OCI-LY1 (cell line): ENCODE measurements around the gene ADAMTSL3.

Experiments
- H2AFZ ChIP-seq: fragments of 200-600 bp; sonication (generic), shearing (Covaris generic); 2 replicates; pipeline ENCODE4 v1.6.0; 2014; ENCODE audit warnings: antibody characterized with exemption, mild to moderate bottlenecking, low read length
- H3F3A ChIP-seq: fragments of 200-600 bp; sonication (generic), shearing (Covaris generic); 2 replicates; pipeline ENCODE4 v1.6.0; 2014; ENCODE audit warnings: mild to moderate bottlenecking, antibody characterized with exemption, low read length, moderate library complexity; ENCODE audit not compliant: insufficient read depth
- H3K27ac ChIP-seq: fragments of 200-600 bp; sonication (generic); 2 replicates; pipeline ENCODE4 v1.5.1; 2014; ENCODE audit warnings: low read length, mixed run types, mild to moderate bottlenecking, low read depth; ENCODE audit not compliant: poor library complexity, severe bottlenecking
- H3K27me3 ChIP-seq: fragments of 200-600 bp; sonication (generic); 2 replicates; pipeline ENCODE4 v1.6.0; 2014; ENCODE audit warnings: antibody characterized with exemption, mild to moderate bottlenecking, low read length, moderate library complexity; ENCODE audit not compliant: insufficient read depth
- H3K36me3 ChIP-seq: fragments of 200-600 bp; sonication (generic); 2 replicates; pipeline ENCODE4 v1.6.1; 2014; ENCODE audit warnings: mild to moderate bottlenecking, antibody characterized with exemption, low read length, moderate library complexity, mixed read lengths; ENCODE audit not compliant: insufficient read depth
- H3K4me1 ChIP-seq: fragments of 200-600 bp; sonication (generic); 2 replicates; pipeline ENCODE4 v1.5.1; 2014; ENCODE audit warnings: mild to moderate bottlenecking, low read length, moderate library complexity; ENCODE audit not compliant: insufficient read depth, severe bottlenecking
- H3K4me2 ChIP-seq: fragments of 200-600 bp; sonication (generic), shearing (Covaris generic); 2 replicates; pipeline ENCODE4 v1.6.1; 2014; ENCODE audit warnings: low read length
- H3K4me3 ChIP-seq: fragments of 200-600 bp; sonication (generic); 2 replicates; pipeline ENCODE4 v1.5.1; 2014; ENCODE audit warnings: low read length, low read depth, mild to moderate bottlenecking, mixed read lengths; ENCODE audit not compliant: poor library complexity, severe bottlenecking
- H3K79me2 ChIP-seq: fragments of 200-600 bp; shearing (Covaris generic); 2 replicates; pipeline ENCODE4 v1.6.1; 2016; ENCODE audit warnings: mixed run types, low read length, mixed read lengths; ENCODE audit not compliant: insufficient read depth
- H3K9ac ChIP-seq: fragments of 200-600 bp; sonication (generic), shearing (Covaris generic); 2 replicates; pipeline ENCODE4 v1.6.1; 2014; ENCODE audit warnings: mild to moderate bottlenecking, low read length, mixed read lengths
- H3K9me2 ChIP-seq: fragments of 200-600 bp; sonication (generic), shearing (Covaris generic); 2 replicates; pipeline ENCODE4 v1.6.1; 2014; ENCODE audit warnings: low read depth, mild to moderate bottlenecking, low read length, mixed read lengths
- H3K9me3 ChIP-seq: fragments of 200-600 bp; shearing (Covaris generic); 2 replicates; pipeline ENCODE4 v1.6.1; 2014; ENCODE audit warnings: low read length, mixed read lengths
- H4K20me1 ChIP-seq: fragments of 200-600 bp; sonication (generic), shearing (Covaris generic); 2 replicates; pipeline ENCODE4 v1.6.0; 2016; ENCODE audit warnings: mild to moderate bottlenecking, low read length; ENCODE audit not compliant: insufficient read depth
- EZH2 ChIP-seq: fragments of 200-600 bp; sonication (generic), shearing (Covaris generic); IDR thresholded peaks from 2 replicates; pipeline ENCODE4 v1.8.0; 2017; ENCODE audit warnings: borderline replicate concordance, mixed run types, mild to moderate bottlenecking, antibody characterized with exemption, low read length, moderate library complexity, mixed read lengths
- TF ChIP-seq, protein P1 (sequence below): fragments of 200-600 bp; sonication (generic), shearing (Covaris generic); IDR thresholded peaks from 2 replicates; pipeline ENCODE4 v1.5.1; 2017; ENCODE audit warnings: mild to moderate bottlenecking, antibody characterized with exemption, low read length, moderate library complexity, mixed read lengths

ADAMTSL3 gene

GRCh38 chr15:83926116-83926515 is 272.2 kb downstream of the ADAMTSL3 start:
- H3K27ac ChIP-seq: no peak overlapping the region
- H3K4me3 ChIP-seq: no peak overlapping the region
- H3K9me3 ChIP-seq: no peaks in the 10 kb centered on the region
- TF ChIP-seq, protein P1, sequence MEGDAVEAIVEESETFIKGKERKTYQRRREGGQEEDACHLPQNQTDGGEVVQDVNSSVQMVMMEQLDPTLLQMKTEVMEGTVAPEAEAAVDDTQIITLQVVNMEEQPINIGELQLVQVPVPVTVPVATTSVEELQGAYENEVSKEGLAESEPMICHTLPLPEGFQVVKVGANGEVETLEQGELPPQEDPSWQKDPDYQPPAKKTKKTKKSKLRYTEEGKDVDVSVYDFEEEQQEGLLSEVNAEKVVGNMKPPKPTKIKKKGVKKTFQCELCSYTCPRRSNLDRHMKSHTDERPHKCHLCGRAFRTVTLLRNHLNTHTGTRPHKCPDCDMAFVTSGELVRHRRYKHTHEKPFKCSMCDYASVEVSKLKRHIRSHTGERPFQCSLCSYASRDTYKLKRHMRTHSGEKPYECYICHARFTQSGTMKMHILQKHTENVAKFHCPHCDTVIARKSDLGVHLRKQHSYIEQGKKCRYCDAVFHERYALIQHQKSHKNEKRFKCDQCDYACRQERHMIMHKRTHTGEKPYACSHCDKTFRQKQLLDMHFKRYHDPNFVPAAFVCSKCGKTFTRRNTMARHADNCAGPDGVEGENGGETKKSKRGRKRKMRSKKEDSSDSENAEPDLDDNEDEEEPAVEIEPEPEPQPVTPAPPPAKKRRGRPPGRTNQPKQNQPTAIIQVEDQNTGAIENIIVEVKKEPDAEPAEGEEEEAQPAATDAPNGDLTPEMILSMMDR: no peak
- no peak for TF ChIP-seq EZH2
- H4K20me1 ChIP-seq: no peaks in the 10 kb centered on the region
- H3K9me2 ChIP-seq: no peaks in the 10 kb centered on the region
- H3F3A ChIP-seq: no peaks in the 10 kb centered on the region
- H3K9ac ChIP-seq: no peak overlapping the region
- H3K4me2 ChIP-seq: no peak overlapping the region
- H3K79me2 ChIP-seq: no peaks in the 10 kb centered on the region
- H3K4me1 ChIP-seq: no peaks in the 10 kb centered on the region
- no peaks in the 10 kb centered on the region for H3K36me3 ChIP-seq
- H2AFZ ChIP-seq: no peak overlapping the region
- no peaks in the 10 kb centered on the region for H3K27me3 ChIP-seq

DNA sequence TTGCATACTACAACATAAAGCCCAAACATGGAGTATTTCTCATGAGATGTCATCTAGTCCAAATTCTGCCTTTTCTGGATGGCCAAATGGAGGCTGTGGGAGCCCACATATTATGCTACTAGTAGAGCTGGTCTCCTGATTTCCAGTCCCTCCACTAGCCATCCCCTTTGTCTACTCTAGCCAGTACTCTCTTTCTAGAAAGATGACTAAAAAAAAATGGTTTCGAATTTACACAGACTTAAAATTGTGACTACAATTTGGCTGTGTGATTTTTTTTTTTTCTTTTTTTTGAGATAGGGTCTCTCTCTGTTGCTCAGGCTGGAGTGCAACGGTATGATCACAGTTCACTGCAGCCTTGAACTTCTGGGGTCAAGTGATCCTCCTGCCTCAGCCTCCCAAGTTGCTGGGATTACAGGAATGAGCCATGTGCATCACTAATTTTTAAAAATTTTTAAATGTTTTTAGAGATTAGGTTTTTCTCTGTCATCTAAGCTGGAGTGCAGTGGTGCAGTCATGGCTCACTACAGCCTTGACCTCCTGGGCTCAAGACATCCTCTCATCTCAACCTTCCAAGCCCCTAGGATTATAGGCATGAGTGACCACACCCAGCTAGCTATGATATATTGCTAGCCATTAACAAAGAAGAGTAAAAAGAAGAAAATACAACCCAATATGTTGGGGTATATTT is 273.9 kb downstream of the ADAMTSL3 start:
- H3K79me2 ChIP-seq: no peaks in the 10 kb centered on the region
- H3K27ac ChIP-seq: no peak overlapping the region
- TF ChIP-seq, protein P1: no peak
- H2AFZ ChIP-seq: no peak overlapping the region
- no peaks in the 10 kb centered on the region for H3K27me3 ChIP-seq
- H3K9me3 ChIP-seq: no peaks in the 10 kb centered on the region
- H4K20me1 ChIP-seq: no peaks in the 10 kb centered on the region
- H3K4me1 ChIP-seq: no peaks in the 10 kb centered on the region
- H3K9ac ChIP-seq: no peak overlapping the region
- no peak overlapping the region for H3K4me2 ChIP-seq
- no peaks in the 10 kb centered on the region for H3K36me3 ChIP-seq
- H3F3A ChIP-seq: no peaks in the 10 kb centered on the region
- no peak overlapping the region for H3K4me3 ChIP-seq
- H3K9me2 ChIP-seq: no peaks in the 10 kb centered on the region

GRCh38 chr15:83928392-83928734 is 274.4 kb downstream of the ADAMTSL3 start:
- no peaks in the 10 kb centered on the region for H3K4me1 ChIP-seq
- H3K36me3 ChIP-seq: no peaks in the 10 kb centered on the region
- no peaks in the 10 kb centered on the region for H3K27me3 ChIP-seq
- H3K4me2 ChIP-seq: no peak overlapping the region
- no peak overlapping the region for H3K4me3 ChIP-seq
- H3F3A ChIP-seq: no peaks in the 10 kb centered on the region
- no peaks in the 10 kb centered on the region for H3K79me2 ChIP-seq
- H4K20me1 ChIP-seq: no peaks in the 10 kb centered on the region
- TF ChIP-seq EZH2: no peak
- TF ChIP-seq, protein P1: no peak
- no peaks in the 10 kb centered on the region for H3K9me2 ChIP-seq
- no peak overlapping the region for H2AFZ ChIP-seq
- no peak overlapping the region for H3K27ac ChIP-seq
- H3K9ac ChIP-seq: no peak overlapping the region
- H3K9me3 ChIP-seq: no peaks in the 10 kb centered on the region
